H1 (cell line): ENCODE results near the gene ANK3. TPM values are rescaled to one million over a fixed set of nuclear protein-coding genes. Genes with fewer than 3 reads are reported as not detected.

ENCODE experiments used
- CTCF ChIA-PET: fragments of 300-600 bp; sonication (Branson Sonifier 250); formaldehyde crosslinking; loops from one replicate; lab custom pipeline; 2021; ENCODE audit not compliant: partially characterized antibody; lab: Charles Lee
- POLR2A ChIA-PET: fragments of 300-600 bp; sonication (Branson Sonifier 250); formaldehyde crosslinking; loops from one replicate; lab custom pipeline; 2021; ENCODE audit warnings: inconsistent platforms; ENCODE audit not compliant: partially characterized antibody; lab: Charles Lee
- DNase-seq, 2 experiments: peaks; one replicate each; pipeline versions ENCODE4 v3.0.0 to v3.0.0-alpha.2; 2010 to 2022; ENCODE audit warnings: low spot score in 2 of 2, low read depth in 1 of 2, mixed read lengths in 1 of 2
- FAIRE-seq: peaks from 2 replicates; lab custom pipeline; 2011; peaks lifted over from hg19 to GRCh38; lab: Jason Lieb, UNC
- H2AFZ ChIP-seq: 2 replicates; pipeline ENCODE4 v1.8.1; 2012; ENCODE audit warnings: low read length, inconsistent platforms
- H2AK5ac ChIP-seq: 2 replicates; pipeline ENCODE4 v1.6.1; 2013; ENCODE audit warnings: low read depth, low read length
- H2BK120ac ChIP-seq: replicated peaks from 2 replicates; pipeline ENCODE3; 2013; ENCODE audit warnings: low read depth, low read length, inconsistent platforms
- H2BK12ac ChIP-seq: 2 replicates; pipeline ENCODE4 v1.6.1; 2013; ENCODE audit warnings: low read depth, low read length
- H2BK15ac ChIP-seq: 2 replicates; pipeline ENCODE4 v1.6.1; 2013; ENCODE audit warnings: low read length
- H2BK20ac ChIP-seq: 2 replicates; pipeline ENCODE4 v1.6.1; 2013; ENCODE audit warnings: low read length
- H2BK5ac ChIP-seq: 2 replicates; pipeline ENCODE4 v1.6.1; 2013; ENCODE audit warnings: low read depth, low read length
- H3K14ac ChIP-seq: 2 replicates; pipeline ENCODE4 v1.6.1; 2013; ENCODE audit warnings: inconsistent platforms; ENCODE audit not compliant: insufficient read length
- H3K18ac ChIP-seq: 2 replicates; pipeline ENCODE4 v1.6.1; 2013; ENCODE audit warnings: low read length; ENCODE audit errors: extremely low read depth
- H3K23ac ChIP-seq: 2 replicates; pipeline ENCODE4 v1.6.1; 2013; ENCODE audit warnings: inconsistent platforms; ENCODE audit not compliant: insufficient read length
- H3K23me2 ChIP-seq: 2 replicates; pipeline ENCODE4 v1.6.1; 2013; ENCODE audit warnings: low read depth, low read length
- H3K27ac ChIP-seq: 2 replicates; pipeline ENCODE4 v1.6.1; 2011; ENCODE audit warnings: low read depth, low read length, inconsistent platforms
- H3K27me3 ChIP-seq, 4 experiments: replicated peaks in 1 of 4; 1 replicate in 1 of 4; 2 replicates in 3 of 4; pipeline versions ENCODE4 v1.6.1 to v1.8.1; 2011 to 2013; ENCODE audit warnings: low read length in 3 of 4, mild to moderate bottlenecking in 3 of 4, inconsistent platforms in 2 of 4, mixed read lengths in 2 of 4, moderate library complexity in 1 of 4; ENCODE audit not compliant: control insufficient read depth in 3 of 4, insufficient read depth in 3 of 4; ENCODE audit errors: extremely low read depth in 1 of 4
- H3K36me3 ChIP-seq, 4 experiments: 2 replicates each; pipeline versions ENCODE4 v1.6.1 to v1.8.1; 2011 to 2013; ENCODE audit warnings: mild to moderate bottlenecking in 4 of 4, low read length in 3 of 4, moderate library complexity in 2 of 4, control low read depth in 1 of 4, inconsistent platforms in 1 of 4; ENCODE audit not compliant: insufficient read depth in 4 of 4, control insufficient read depth in 2 of 4
- H3K4ac ChIP-seq: replicated peaks from 2 replicates; pipeline ENCODE3; 2013; ENCODE audit warnings: low read length, low read depth, mixed read lengths, inconsistent platforms; ENCODE audit not compliant: insufficient read length
- H3K4me1 ChIP-seq, 4 experiments: replicated peaks in 1 of 4; 1 replicate in 1 of 4; 2 replicates in 3 of 4; pipeline versions ENCODE4 v1.6.1 to v1.8.1; 2011 to 2013; ENCODE audit warnings: low read length in 3 of 4, inconsistent platforms in 2 of 4, mixed read lengths in 1 of 4; ENCODE audit not compliant: insufficient read depth in 4 of 4, control insufficient read depth in 3 of 4
- H3K4me2 ChIP-seq, 2 experiments: 2 replicates each; pipeline versions ENCODE4 v1.6.1 to v1.8.1; 2011 to 2013; ENCODE audit warnings: low read depth in 2 of 2, low read length in 2 of 2, control low read depth in 1 of 2, inconsistent platforms in 1 of 2, mild to moderate bottlenecking in 1 of 2; ENCODE audit not compliant: insufficient read depth in 1 of 2
- H3K4me3 ChIP-seq, 4 experiments: fragments of 200-600, 300-600 bp in 1 of 4; sonication (generic), shearing (Covaris generic), sonication (Bioruptor Twin) in 1 of 4; 2 replicates each; pipeline versions ENCODE4 v1.5.1 to v1.8.1; 2011 to 2016; ENCODE audit warnings: low read length in 4 of 4, low read depth in 3 of 4, control low read depth in 2 of 4, inconsistent platforms in 2 of 4, mild to moderate bottlenecking in 2 of 4, mixed read lengths in 1 of 4, moderate library complexity in 1 of 4; ENCODE audit not compliant: insufficient read depth in 2 of 4; ENCODE audit errors: extremely low read depth in 1 of 4
- H3K56ac ChIP-seq: replicated peaks from 2 replicates; pipeline ENCODE3; 2013; ENCODE audit warnings: low read depth, mild to moderate bottlenecking, mixed read lengths, low read length, inconsistent platforms; ENCODE audit not compliant: insufficient read length
- H3K79me1 ChIP-seq: 2 replicates; pipeline ENCODE4 v1.6.1; 2013; ENCODE audit warnings: low read depth, low read length, control low read depth
- H3K79me2 ChIP-seq, 2 experiments: 2 replicates each; pipeline versions ENCODE4 v1.6.1 to v1.8.1; 2012 to 2013; ENCODE audit warnings: low read length in 2 of 2, mild to moderate bottlenecking in 2 of 2, inconsistent platforms in 1 of 2; ENCODE audit not compliant: insufficient read depth in 2 of 2, control insufficient read depth in 1 of 2
- H3K9ac ChIP-seq, 4 experiments: replicated peaks in 1 of 4; 1 replicate in 1 of 4; 2 replicates in 3 of 4; pipeline versions ENCODE4 v1.6.1 to v1.8.1; 2011 to 2013; ENCODE audit warnings: low read depth in 3 of 4, low read length in 3 of 4, control low read depth in 2 of 4, mild to moderate bottlenecking in 2 of 4, moderate library complexity in 2 of 4, inconsistent platforms in 1 of 4; ENCODE audit errors: extremely low read depth in 1 of 4
- H3K9me3 ChIP-seq, 2 experiments: 2 replicates each; pipeline versions ENCODE4 v1.6.1 to v1.8.1; 2012 to 2013; ENCODE audit warnings: mild to moderate bottlenecking in 2 of 2, moderate library complexity in 2 of 2, control low read depth in 1 of 2, inconsistent platforms in 1 of 2, low read depth in 1 of 2, low read length in 1 of 2, mixed read lengths in 1 of 2; ENCODE audit not compliant: insufficient read depth in 2 of 2
- H4K20me1 ChIP-seq, 2 experiments: replicated peaks in 1 of 2; 2 replicates each; pipeline versions ENCODE3 to v1.8.1; 2011 to 2013; ENCODE audit warnings: inconsistent platforms in 2 of 2, low read length in 2 of 2, mild to moderate bottlenecking in 1 of 2; ENCODE audit not compliant: insufficient read depth in 2 of 2, control insufficient read depth in 1 of 2
- H4K5ac ChIP-seq: 2 replicates; pipeline ENCODE4 v1.6.1; 2013; ENCODE audit warnings: low read length, low read depth, mixed read lengths, inconsistent platforms; ENCODE audit not compliant: insufficient read length
- H4K8ac ChIP-seq: 2 replicates; pipeline ENCODE4 v1.8.0; 2013; ENCODE audit warnings: mild to moderate bottlenecking, moderate library complexity, low read length, inconsistent platforms; ENCODE audit not compliant: insufficient read depth; ENCODE audit errors: extremely low read depth
- H4K91ac ChIP-seq: replicated peaks from 2 replicates; pipeline ENCODE3; 2013; ENCODE audit warnings: low read length, mixed read lengths, inconsistent platforms; ENCODE audit not compliant: insufficient read length
- CHD1 ChIP-seq: IDR thresholded peaks from 2 replicates; pipeline ENCODE4 v1.6.1; 2012; ENCODE audit warnings: low read depth, low read length, improper control_type of control experiment
- MAFK ChIP-seq: IDR thresholded peaks from 2 replicates; pipeline ENCODE4 v1.6.1; 2012; ENCODE audit warnings: low read depth, mild to moderate bottlenecking, improper control_type of control experiment, low read length
- NANOG ChIP-seq: IDR thresholded peaks from 2 replicates; pipeline ENCODE4 v1.6.1; 2011; ENCODE audit warnings: low read length, low read depth, mild to moderate bottlenecking, inconsistent platforms; ENCODE audit not compliant: insufficient read depth, poor library complexity, severe bottlenecking
- RAD21 ChIP-seq, 2 experiments: IDR thresholded peaks in 1 of 2; conservative IDR thresholded peaks in 1 of 2; 2 replicates each; pipeline ENCODE4 v1.6.1; 2011; ENCODE audit warnings: low read depth in 2 of 2, low read length in 2 of 2, improper control_type of control experiment in 1 of 2, inconsistent platforms in 1 of 2, mild to moderate bottlenecking in 1 of 2, moderate library complexity in 1 of 2
- WGBS, 2 experiments: shearing (Covaris generic) in 1 of 2; methylation state at CpG; one replicate each; pipeline versions ENCODE4 v1.1.6 to v1.1.7; 2013 to 2015; ENCODE audit warnings: low lambda C conversion rate in 2 of 2, mixed read lengths in 2 of 2, inconsistent platforms in 1 of 2, low coverage in 1 of 2, missing lambda C conversion rate in 1 of 2; ENCODE audit not compliant: insufficient replicate concordance in 2 of 2, insufficient coverage in 1 of 2, insufficient read length in 1 of 2; ENCODE audit errors: extremely low coverage in 1 of 2, missing lambda C conversion rate in 1 of 2; 5-methylcytosine and 5-hydroxymethylcytosine counted together
- polyA plus RNA-seq, 7 experiments: library from polyadenylated mRNA; depleted of rRNA in 3 of 7; stranded (reverse) in 5 of 7; unstranded in 2 of 7; fragments of >200 nt in 5 of 7; fragments of 200-250 nt in 2 of 7; gene quantifications; 1 replicate in 5 of 7; 2 replicates in 1 of 7; 4 replicates in 1 of 7; pipeline versions ENCODE4 v1.2.1 to v1.2.3, GENCODE V29; 2011 to 2013; ENCODE audit warnings: missing spikeins in 2 of 7, mixed read lengths in 2 of 7
- total RNA-seq: library from RNA; stranded (reverse); fragmentation: NEBNext Ultra II Directional; extraction: Animal tissue kit (Norgen Biotek cat#: 25700); gene quantifications from 2 replicates; pipeline ENCODE4 v1.2.1, GENCODE V29; 2021
- TF ChIP-seq, protein P1 (sequence below), 3 experiments: IDR thresholded peaks; 1 replicate in 2 of 3; 2 replicates in 1 of 3; pipeline versions ENCODE4 v1.5.1 to v1.6.1; 2011; ENCODE audit warnings: low read length in 3 of 3, mild to moderate bottlenecking in 3 of 3, inconsistent platforms in 2 of 3, low read depth in 1 of 3, moderate library complexity in 1 of 3; ENCODE audit not compliant: insufficient read depth in 1 of 3; ENCODE audit errors: control extremely low read depth in 1 of 3

The ANK3 gene
- total and polyA plus RNA-seq, 2 of the 8 experiments (the other 6 are each of a cell fraction or from before 2014, with no cell fraction given): 18.1 to 67.9 TPM

DNA sequence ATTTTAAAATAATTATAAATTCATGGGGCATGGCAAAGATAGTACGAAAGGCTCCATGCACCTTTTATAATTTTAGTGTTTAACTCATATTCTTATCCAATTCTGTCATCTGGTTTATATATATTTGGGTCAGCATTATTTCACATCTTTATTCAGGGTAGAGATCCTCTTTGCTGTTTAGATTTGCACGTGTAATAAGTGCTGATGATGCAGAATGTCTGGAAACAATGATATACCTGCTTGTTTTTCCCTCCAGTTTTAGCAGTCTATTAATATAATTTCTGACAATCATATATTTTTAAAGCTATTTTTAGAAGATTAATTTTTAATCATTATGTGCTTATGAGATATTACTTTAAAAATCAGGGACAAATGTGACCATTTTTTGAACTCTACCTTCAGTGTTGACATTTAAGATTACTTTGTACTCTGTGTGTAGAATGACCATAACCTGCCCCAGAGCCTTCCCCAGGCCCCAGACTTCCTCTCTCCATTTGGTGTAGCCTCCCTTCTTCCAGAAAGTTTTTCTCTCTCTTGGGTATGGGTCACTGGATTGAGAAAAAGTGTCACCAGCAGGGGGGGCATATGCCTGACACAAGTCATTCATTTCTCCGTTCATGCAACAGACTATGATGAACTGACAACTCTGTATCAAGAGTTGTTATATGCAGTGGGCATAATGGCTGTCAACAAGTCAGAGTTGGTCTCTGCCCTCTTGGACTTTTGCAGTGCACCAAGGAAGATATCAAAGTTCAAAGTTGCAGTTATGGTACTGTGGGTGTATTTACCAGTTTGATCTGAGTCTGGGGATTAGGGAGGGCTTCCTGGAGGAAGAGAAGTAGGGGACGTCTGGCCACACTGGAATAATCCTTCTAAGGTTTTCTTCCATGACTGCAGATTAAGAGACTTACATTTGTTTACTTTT is 290.7 kb downstream of the ANK3 start:
- WGBS, 2 experiments: 85% methylated on average over 4 of the region's 4 CpGs; no CpG with 5 or more reads in 1 of the 2 experiments
- no peak overlapping the region for H2BK20ac ChIP-seq
- H3K9me3 ChIP-seq: no peaks in the 10 kb centered on the region
- FAIRE-seq (no peak), DNase-seq (peak in 1 of 2 experiments; percentile 50)
- H3K27me3 ChIP-seq: no peaks in the 10 kb centered on the region; a peak in 1 of 7 replicates
- peaks cover 0 to 5% (median 1%) of the 10 kb centered on the region in 4 experiments; a peak in 1 of 7 replicates for H3K4me1 ChIP-seq
- H3K79me1 ChIP-seq: no peaks in the 10 kb centered on the region
- no peaks in the 10 kb centered on the region; a peak in 1 of 8 replicates for H3K36me3 ChIP-seq
- H2BK120ac ChIP-seq: no peak overlapping the region
- H2BK15ac ChIP-seq: no peak overlapping the region
- H2AFZ ChIP-seq: no peak overlapping the region
- no peak overlapping the region for H2BK5ac ChIP-seq
- no peak overlapping the region for H3K4me3 ChIP-seq
- POLR2A ChIA-PET: no interaction called here
- no peak overlapping the region for H3K56ac ChIP-seq
- no peak overlapping the region for H2AK5ac ChIP-seq
- H3K23me2 ChIP-seq: no peaks in the 10 kb centered on the region
- CTCF ChIA-PET: interaction anchor here (0.6 to 10.3 kb wide), 13 partner anchors 16 to 473 kb away, joined by 3 to 140 read pairs (median 3); no protein-coding TSS in a partner anchor
- H3K9ac ChIP-seq: no peak overlapping the region
- no peak overlapping the region for H3K14ac ChIP-seq
- no peak overlapping the region for H3K27ac ChIP-seq
- no peak overlapping the region for H3K23ac ChIP-seq
- no peak overlapping the region for H3K4ac ChIP-seq
- TF ChIP-seq, protein P1, sequence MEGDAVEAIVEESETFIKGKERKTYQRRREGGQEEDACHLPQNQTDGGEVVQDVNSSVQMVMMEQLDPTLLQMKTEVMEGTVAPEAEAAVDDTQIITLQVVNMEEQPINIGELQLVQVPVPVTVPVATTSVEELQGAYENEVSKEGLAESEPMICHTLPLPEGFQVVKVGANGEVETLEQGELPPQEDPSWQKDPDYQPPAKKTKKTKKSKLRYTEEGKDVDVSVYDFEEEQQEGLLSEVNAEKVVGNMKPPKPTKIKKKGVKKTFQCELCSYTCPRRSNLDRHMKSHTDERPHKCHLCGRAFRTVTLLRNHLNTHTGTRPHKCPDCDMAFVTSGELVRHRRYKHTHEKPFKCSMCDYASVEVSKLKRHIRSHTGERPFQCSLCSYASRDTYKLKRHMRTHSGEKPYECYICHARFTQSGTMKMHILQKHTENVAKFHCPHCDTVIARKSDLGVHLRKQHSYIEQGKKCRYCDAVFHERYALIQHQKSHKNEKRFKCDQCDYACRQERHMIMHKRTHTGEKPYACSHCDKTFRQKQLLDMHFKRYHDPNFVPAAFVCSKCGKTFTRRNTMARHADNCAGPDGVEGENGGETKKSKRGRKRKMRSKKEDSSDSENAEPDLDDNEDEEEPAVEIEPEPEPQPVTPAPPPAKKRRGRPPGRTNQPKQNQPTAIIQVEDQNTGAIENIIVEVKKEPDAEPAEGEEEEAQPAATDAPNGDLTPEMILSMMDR (IDR thresholded peaks at IDR 0.05; ENCODE audit: control extremely low read depth in 1 of 3, insufficient read depth in 1 of 3, low read depth in 1 of 3, low read length in 3 of 3): peak in 1 of 3 experiments; percentile 42; a peak in 2 of 4 replicates
- TF ChIP-seq CHD1 (no peak), MAFK (peak; percentile 50; the same call in 1 of the 2 replicates), RAD21 (IDR thresholded peaks at IDR 0.05 in 1 of 2, conservative IDR thresholded peaks at IDR 0.05 in 1 of 2; ENCODE audit: low read depth in 2 of 2, low read length in 2 of 2) (peak in 1 of 2 experiments; percentile 18; a peak in 1 of 4 replicates), NANOG (no peak)
- no peak overlapping the region for H3K18ac ChIP-seq
- no peak overlapping the region for H4K91ac ChIP-seq
- no peak overlapping the region for H3K4me2 ChIP-seq
- H4K5ac ChIP-seq: no peak overlapping the region
- H2BK12ac ChIP-seq: no peak overlapping the region
- no peak overlapping the region for H4K8ac ChIP-seq
- no peaks in the 10 kb centered on the region for H3K79me2 ChIP-seq
- no peaks in the 10 kb centered on the region for H4K20me1 ChIP-seq
